Osteocyte (in vitro differentiated cells): ENCODE data around the gene CYTH3. TPM values are rescaled to one million over a fixed set of nuclear protein-coding genes. Genes with fewer than 3 reads are reported as not detected.

Experiments
- DNase-seq: peaks from one replicate; pipeline ENCODE4 v3.0.0; 2021; ENCODE audit warnings: mixed read lengths; ENCODE audit not compliant: unreplicated experiment; ENCODE audit errors: extremely low spot score
- H3K27ac Mint-ChIP-seq: one replicate; pipeline ENCODE4 v1.8.0; 2021; ENCODE audit warnings: mild to moderate bottlenecking, mixed read lengths; ENCODE audit not compliant: unreplicated experiment
- H3K27me3 Mint-ChIP-seq: one replicate; pipeline ENCODE4 v1.8.0; 2021; ENCODE audit warnings: mixed read lengths; ENCODE audit not compliant: unreplicated experiment
- H3K36me3 Mint-ChIP-seq: one replicate; pipeline ENCODE4 v1.8.0; 2021; ENCODE audit warnings: mixed read lengths; ENCODE audit not compliant: unreplicated experiment
- H3K4me1 Mint-ChIP-seq: one replicate; pipeline ENCODE4 v1.8.0; 2021; ENCODE audit warnings: mixed read lengths; ENCODE audit not compliant: unreplicated experiment
- H3K4me3 Mint-ChIP-seq: one replicate; pipeline ENCODE4 v1.8.0; 2021; ENCODE audit warnings: mild to moderate bottlenecking, moderate library complexity, mixed read lengths; ENCODE audit not compliant: unreplicated experiment
- H3K9me3 Mint-ChIP-seq: one replicate; pipeline ENCODE4 v1.8.0; 2021; ENCODE audit warnings: mixed read lengths; ENCODE audit not compliant: unreplicated experiment
- total RNA-seq: library from RNA; stranded (reverse); gene quantifications from 2 replicates; pipeline ENCODE4 v1.2.1, GENCODE V29; 2021
- TF ChIP-seq, protein P1 (sequence below): fragments of 200-600 bp; sonication (generic); IDR thresholded peaks from 2 replicates; pipeline ENCODE4 v1.5.0; 2021; ENCODE audit warnings: antibody characterized with exemption, mild to moderate bottlenecking, moderate library complexity

CYTH3 gene
- total RNA-seq, 1 donor from 2014 or later = 63.9 TPM

DNA sequence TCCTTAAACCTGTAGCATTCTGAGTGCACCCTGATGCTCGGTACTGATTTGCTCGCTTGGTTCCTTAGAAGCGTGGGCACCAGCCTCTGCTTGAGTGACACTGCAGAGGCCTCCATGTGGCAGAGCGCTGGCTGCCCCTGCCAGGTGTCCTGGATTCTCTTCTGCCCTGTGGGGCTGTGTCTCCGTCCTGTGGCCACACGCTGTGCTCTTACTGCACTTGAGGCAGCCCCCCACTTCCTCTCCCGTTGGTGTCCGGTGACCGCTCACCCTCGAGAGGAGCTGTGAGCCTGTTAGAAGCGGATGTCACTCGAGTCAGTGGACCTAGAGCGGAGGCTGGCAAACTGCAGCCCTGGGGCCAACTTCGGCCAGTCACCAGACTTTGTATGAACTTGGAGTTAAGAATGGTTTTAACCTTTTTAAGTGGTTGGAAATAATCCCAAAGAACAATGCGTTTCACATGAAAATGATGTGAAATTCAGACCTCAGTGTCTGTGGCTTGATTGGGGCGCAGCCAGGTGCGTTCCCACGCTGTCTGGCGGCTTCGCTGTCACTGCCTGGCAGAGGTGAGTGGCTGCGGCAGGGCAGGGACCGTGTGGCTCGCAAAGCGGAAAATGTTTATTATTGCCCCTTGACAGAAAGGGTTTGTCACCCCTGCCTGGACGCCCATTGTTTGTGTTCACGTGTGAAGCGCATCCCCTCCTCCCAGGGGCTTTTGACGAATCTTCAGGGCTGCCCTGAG, 114.6 kb downstream of the CYTH3 start:
- no peak overlapping the region for H3K27ac Mint-ChIP-seq
- H3K27me3 Mint-ChIP-seq = no peaks in the 10 kb centered on the region
- peaks cover 29% of the 10 kb centered on the region for H3K36me3 Mint-ChIP-seq
- TF ChIP-seq, protein P1, sequence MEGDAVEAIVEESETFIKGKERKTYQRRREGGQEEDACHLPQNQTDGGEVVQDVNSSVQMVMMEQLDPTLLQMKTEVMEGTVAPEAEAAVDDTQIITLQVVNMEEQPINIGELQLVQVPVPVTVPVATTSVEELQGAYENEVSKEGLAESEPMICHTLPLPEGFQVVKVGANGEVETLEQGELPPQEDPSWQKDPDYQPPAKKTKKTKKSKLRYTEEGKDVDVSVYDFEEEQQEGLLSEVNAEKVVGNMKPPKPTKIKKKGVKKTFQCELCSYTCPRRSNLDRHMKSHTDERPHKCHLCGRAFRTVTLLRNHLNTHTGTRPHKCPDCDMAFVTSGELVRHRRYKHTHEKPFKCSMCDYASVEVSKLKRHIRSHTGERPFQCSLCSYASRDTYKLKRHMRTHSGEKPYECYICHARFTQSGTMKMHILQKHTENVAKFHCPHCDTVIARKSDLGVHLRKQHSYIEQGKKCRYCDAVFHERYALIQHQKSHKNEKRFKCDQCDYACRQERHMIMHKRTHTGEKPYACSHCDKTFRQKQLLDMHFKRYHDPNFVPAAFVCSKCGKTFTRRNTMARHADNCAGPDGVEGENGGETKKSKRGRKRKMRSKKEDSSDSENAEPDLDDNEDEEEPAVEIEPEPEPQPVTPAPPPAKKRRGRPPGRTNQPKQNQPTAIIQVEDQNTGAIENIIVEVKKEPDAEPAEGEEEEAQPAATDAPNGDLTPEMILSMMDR = no peak
- DNase-seq = no peak
- no peak overlapping the region for H3K4me3 Mint-ChIP-seq
- peaks cover 6% of the 10 kb centered on the region for H3K4me1 Mint-ChIP-seq
- H3K9me3 Mint-ChIP-seq = no peaks in the 10 kb centered on the region

DNA sequence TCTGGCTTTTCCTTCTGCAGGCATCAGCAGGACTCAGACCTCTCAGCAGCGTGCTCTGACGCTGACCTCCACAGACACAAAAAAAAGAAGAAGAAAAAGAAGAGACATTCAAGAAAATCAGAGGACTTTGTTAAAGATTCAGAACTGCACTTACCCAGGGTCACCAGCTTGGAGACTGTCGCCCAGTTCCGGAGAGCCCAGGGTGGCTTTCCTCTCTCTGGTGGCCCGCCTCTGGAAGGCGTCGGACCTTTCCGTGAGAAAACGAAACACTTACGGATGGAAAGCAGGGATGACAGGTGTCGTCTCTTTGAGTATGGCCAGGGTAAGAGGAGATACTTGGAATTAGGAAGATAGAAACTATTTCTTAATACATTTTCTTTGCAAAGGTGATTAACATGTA, 115.7 kb downstream of the CYTH3 start:
- no peak for DNase-seq
- no peak overlapping the region for H3K4me3 Mint-ChIP-seq
- H3K27ac Mint-ChIP-seq = no peak overlapping the region
- no peaks in the 10 kb centered on the region for H3K9me3 Mint-ChIP-seq
- peaks cover 36% of the 10 kb centered on the region for H3K36me3 Mint-ChIP-seq
- TF ChIP-seq, protein P1 = no peak
- peaks cover 6% of the 10 kb centered on the region for H3K4me1 Mint-ChIP-seq
- no peaks in the 10 kb centered on the region for H3K27me3 Mint-ChIP-seq

DNA sequence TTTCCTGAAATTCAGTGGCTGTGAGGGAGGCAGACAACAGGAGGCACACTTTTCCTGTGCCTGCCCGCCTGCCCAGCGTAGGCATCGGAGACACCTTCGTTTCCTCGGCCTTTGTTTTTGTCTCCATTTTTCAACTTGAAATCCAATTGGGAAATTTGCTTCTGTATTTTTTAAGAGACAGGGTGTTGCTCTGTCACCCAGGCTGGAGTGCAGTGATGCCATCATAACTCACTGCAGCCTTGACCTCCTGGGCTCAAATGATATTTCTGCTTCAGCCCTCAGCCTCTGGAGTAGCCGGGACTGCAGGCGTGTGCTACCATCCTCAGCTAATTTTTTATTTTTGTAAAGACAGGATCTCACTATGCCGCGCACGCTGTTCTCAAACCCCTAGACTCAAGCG, 116.8 kb downstream of the CYTH3 start:
- H3K36me3 Mint-ChIP-seq = peaks cover 35% of the 10 kb centered on the region
- TF ChIP-seq, protein P1 = no peak
- no peak overlapping the region for H3K4me3 Mint-ChIP-seq

DNA sequence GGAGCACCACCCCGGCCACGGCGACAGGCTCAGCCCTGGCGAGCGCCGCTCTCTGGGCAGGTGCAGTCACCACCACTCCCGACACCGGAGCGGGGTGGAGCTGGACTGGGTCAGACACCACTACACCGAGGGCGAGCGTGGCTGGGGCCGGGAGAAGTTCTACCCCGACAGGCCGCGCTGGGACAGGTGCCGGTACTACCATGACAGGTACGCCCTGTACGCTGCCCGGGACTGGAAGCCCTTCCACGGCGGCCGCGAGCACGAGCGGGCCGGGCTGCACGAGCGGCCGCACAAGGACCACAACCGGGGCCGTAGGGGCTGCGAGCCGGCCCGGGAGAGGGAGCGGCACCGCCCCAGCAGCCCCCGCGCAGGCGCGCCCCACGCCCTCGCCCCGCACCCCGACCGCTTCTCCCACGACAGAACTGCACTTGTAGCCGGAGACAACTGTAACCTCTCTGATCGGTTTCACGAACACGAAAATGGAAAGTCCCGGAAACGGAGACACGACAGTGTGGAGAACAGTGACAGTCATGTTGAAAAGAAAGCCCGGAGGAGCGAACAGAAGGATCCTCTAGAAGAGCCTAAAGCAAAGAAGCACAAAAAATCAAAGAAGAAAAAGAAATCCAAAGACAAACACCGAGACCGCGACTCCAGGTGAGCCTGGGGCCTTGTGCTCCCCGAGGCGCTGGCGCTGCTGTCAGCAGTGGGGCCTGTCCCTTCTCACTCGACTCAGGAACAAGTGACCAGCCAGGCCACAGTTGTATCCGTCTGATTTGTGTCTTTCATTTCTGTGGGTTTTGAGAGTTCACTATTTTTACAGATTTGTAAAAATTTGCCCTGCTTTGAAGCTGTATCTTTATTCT, 117.7 kb downstream of the CYTH3 start:
- no peak overlapping the region for H3K27ac Mint-ChIP-seq
- no peaks in the 10 kb centered on the region for H3K4me1 Mint-ChIP-seq
- H3K36me3 Mint-ChIP-seq = peaks cover 40% of the 10 kb centered on the region
- no peak overlapping the region for H3K4me3 Mint-ChIP-seq
- TF ChIP-seq, protein P1 = no peak
- H3K27me3 Mint-ChIP-seq = no peaks in the 10 kb centered on the region
- no peak for DNase-seq
- no peaks in the 10 kb centered on the region for H3K9me3 Mint-ChIP-seq

More for the DNA sequence above, 116.8 kb downstream of the CYTH3 start:
- H3K27me3 Mint-ChIP-seq = no peaks in the 10 kb centered on the region
- H3K27ac Mint-ChIP-seq = no peak overlapping the region
- DNase-seq = no peak
- H3K4me1 Mint-ChIP-seq = peaks cover 6% of the 10 kb centered on the region
- no peaks in the 10 kb centered on the region for H3K9me3 Mint-ChIP-seq
